Measurements from ENCODE around the gene MIGA1.
"Not testable (repeated sequence)": the region's sequence is repeated elsewhere in the genome, so short reads cannot be mapped to it uniquely, and the experiment has no call there.

The MIGA1 gene

GRCh38 chr1:77802026-77802425 is 22.6 kb downstream of the MIGA1 start:
- no peak for DNase-seq

GRCh38 chr1:77803371-77803770 is 23.9 kb downstream of the MIGA1 start:
- DNase-seq, result no peak

GRCh38 chr1:77809787-77810462 is 30.5 kb downstream of the MIGA1 start:
- DNase-seq, result not testable (repeated sequence)

- DNase-seq, result not testable (repeated sequence)
Measured at GRCh38 chr1:77811589-77811988, 32.1 kb downstream of the MIGA1 start.

GRCh38 chr1:77817368-77818209 is 38.1 kb downstream of the MIGA1 start:
- no peak for DNase-seq

GRCh38 chr1:77820121-77820520 is 40.7 kb downstream of the MIGA1 start:
- DNase-seq, result no peak

GRCh38 chr1:77824079-77824478 is 44.6 kb downstream of the MIGA1 start:
- no peak for DNase-seq

GRCh38 chr1:77824694-77825093 is 45.2 kb downstream of the MIGA1 start:
- DNase-seq, result no peak

GRCh38 chr1:77825131-77825709 is 45.8 kb downstream of the MIGA1 start:
- DNase-seq, result peak; percentile 5

GRCh38 chr1:77826851-77827250 is 47.4 kb downstream of the MIGA1 start:
- not testable (repeated sequence) for DNase-seq

GRCh38 chr1:77828098-77828497 is 48.6 kb downstream of the MIGA1 start:
- no peak for DNase-seq

GRCh38 chr1:77829851-77830250 is 50.4 kb downstream of the MIGA1 start:
- DNase-seq, result no peak

- no peak for DNase-seq
Measured at GRCh38 chr1:77830946-77831345, 51.5 kb downstream of the MIGA1 start.

GRCh38 chr1:77831566-77831965 is 52.1 kb downstream of the MIGA1 start:
- DNase-seq, result no peak

GRCh38 chr1:77831976-77832711 is 52.7 kb downstream of the MIGA1 start:
- peak; percentile 1 for DNase-seq

- no peak for DNase-seq
Measured at GRCh38 chr1:77832901-77833300, 53.5 kb downstream of the MIGA1 start.

- no peak for DNase-seq
Measured at GRCh38 chr1:77833521-77834100, 54.2 kb downstream of the MIGA1 start.

- no peak for DNase-seq
Measured at GRCh38 chr1:77834771-77835334, 55.4 kb downstream of the MIGA1 start.

GRCh38 chr1:77841574-77841973 is 62.1 kb downstream of the MIGA1 start:
- no peak for DNase-seq

GRCh38 chr1:77845951-77846350 is 66.5 kb downstream of the MIGA1 start:
- no peak for DNase-seq

- no peak for DNase-seq
Measured at GRCh38 chr1:77846966-77847365, 67.5 kb downstream of the MIGA1 start.

GRCh38 chr1:77847621-77848080 is 68.2 kb downstream of the MIGA1 start:
- DNase-seq, result no peak
